HG03442 (cell line): ENCODE data around the gene SPEG.
A peak's percentile ranks its signal among the peaks of the same experiment; 100 is the strongest.

Experiments
- ATAC-seq: cut with Tn5 transposase; IDR thresholded peaks from one replicate; pipeline ENCODE4 v1.9.1; 2021; ENCODE audit warnings: mild to moderate bottlenecking, moderate library complexity; ENCODE audit not compliant: unreplicated experiment

The SPEG gene

GRCh38 chr2:219475697-219476651 lies 41.3 kb downstream of the SPEG start:
- peak; percentile 63 for ATAC-seq

GRCh38 chr2:219476652-219477151 lies 42.1 kb downstream of the SPEG start:
- no peak for ATAC-seq

- no peak for ATAC-seq
These were observed 42.5 kb downstream of the SPEG start for GRCh38 chr2:219477179-219477578.

- no peak for ATAC-seq
These were observed 43.2 kb downstream of the SPEG start for GRCh38 chr2:219477815-219478214.

GRCh38 chr2:219478916-219479315 lies 44.3 kb downstream of the SPEG start:
- no peak for ATAC-seq

- ATAC-seq: no peak
These were observed 45.4 kb downstream of the SPEG start for GRCh38 chr2:219480004-219480403.

GRCh38 chr2:219482674-219483405 lies 48.2 kb downstream of the SPEG start:
- ATAC-seq: no peak

- no peak for ATAC-seq
These were observed 49.1 kb downstream of the SPEG start for GRCh38 chr2:219483451-219484342.

GRCh38 chr2:219484343-219485200 lies 49.9 kb downstream of the SPEG start:
- no peak for ATAC-seq

- no peak for ATAC-seq
These were observed 50.5 kb downstream of the SPEG start for GRCh38 chr2:219485201-219485580.

- ATAC-seq: no peak
These were observed 51.8 kb downstream of the SPEG start for GRCh38 chr2:219486380-219486959.

- ATAC-seq: no peak
These were observed 53.7 kb downstream of the SPEG start for GRCh38 chr2:219488149-219488843.

GRCh38 chr2:219488844-219489194 lies 54.2 kb downstream of the SPEG start:
- ATAC-seq: no peak

GRCh38 chr2:219489315-219489714 lies 54.7 kb downstream of the SPEG start:
- no peak for ATAC-seq

- ATAC-seq: no peak
These were observed 55.5 kb downstream of the SPEG start for GRCh38 chr2:219490186-219490585.

- ATAC-seq: no peak
These were observed 56.0 kb downstream of the SPEG start for GRCh38 chr2:219490600-219491130.

- ATAC-seq: no peak
These were observed 56.8 kb downstream of the SPEG start for GRCh38 chr2:219491278-219491963.

- ATAC-seq: no peak
These were observed 57.9 kb downstream of the SPEG start for GRCh38 chr2:219492575-219492974.
